Left lobe of liver (tissue), 2 donors: ENCODE results near the gene MPZL1. TPM values are rescaled to one million over a fixed set of nuclear protein-coding genes. Genes with fewer than 3 reads are reported as not detected.

ENCODE experiments used
- ATAC-seq: fragments of 200-7000 bp; cut with Tn5 transposase; one replicate; pipeline ENCODE4 v1.9.1; 2020; ENCODE audit warnings: mild to moderate bottlenecking, moderate library complexity
- DNase-seq: peaks from one replicate; pipeline ENCODE4 v3.0.0-alpha.2; 2020; ENCODE audit warnings: low spot score
- total RNA-seq: library from RNA; stranded (reverse); gene quantifications from one replicate; pipeline ENCODE4 v1.2.1, GENCODE V29; 2021
- donor health status: DM: no; HTN: no; CAD: no; lungs with moderate emphysema.
- donor health status: DM: no; HTN: yes; CAD: no.

Gene MPZL1
- total RNA-seq, 1 donor from 2014 or later: 17.8 TPM

DNA sequence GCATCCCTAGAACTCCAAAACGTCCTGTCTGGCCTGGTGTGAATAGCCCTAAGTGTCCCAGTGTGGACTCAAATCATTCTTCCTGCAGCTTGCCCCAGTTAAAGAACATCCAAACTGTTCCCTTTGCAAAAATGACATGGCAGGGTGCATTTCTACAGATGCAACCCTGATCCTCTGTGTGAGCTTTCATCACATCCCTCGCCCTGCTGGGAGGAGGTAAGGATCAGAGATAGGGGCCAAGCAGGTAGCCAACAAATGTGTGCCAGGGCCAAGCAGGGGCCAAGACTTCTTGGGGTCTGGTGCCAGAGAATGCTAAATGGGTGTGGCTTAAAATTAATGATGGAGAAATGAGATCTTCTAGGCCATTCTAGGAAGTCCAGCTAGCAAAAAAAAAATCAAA is 27.1 kb upstream of the MPZL1 start:
- DNase-seq (no peak), ATAC-seq (no peak)

DNA sequence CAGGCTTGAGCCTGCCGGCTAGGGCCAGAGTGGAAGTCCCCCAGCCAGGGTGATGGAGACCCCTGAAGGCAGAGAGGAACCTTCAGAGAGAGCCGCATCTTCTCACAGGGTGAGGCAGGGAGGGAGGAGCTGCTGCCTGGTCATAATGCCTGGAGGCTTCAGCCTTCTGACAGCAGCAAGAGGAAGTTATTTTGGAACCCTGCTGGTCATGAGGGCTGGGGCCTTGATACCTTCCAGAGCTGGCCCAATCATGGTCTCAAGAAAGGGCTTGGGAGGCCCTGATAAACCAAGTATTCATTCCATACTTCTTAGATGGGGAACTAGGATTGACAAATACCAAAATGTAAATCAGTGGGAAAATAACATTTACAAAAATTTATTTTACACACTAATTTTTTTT is 26.6 kb upstream of the MPZL1 start:
- DNase-seq: no peak
- no peak for ATAC-seq

DNA sequence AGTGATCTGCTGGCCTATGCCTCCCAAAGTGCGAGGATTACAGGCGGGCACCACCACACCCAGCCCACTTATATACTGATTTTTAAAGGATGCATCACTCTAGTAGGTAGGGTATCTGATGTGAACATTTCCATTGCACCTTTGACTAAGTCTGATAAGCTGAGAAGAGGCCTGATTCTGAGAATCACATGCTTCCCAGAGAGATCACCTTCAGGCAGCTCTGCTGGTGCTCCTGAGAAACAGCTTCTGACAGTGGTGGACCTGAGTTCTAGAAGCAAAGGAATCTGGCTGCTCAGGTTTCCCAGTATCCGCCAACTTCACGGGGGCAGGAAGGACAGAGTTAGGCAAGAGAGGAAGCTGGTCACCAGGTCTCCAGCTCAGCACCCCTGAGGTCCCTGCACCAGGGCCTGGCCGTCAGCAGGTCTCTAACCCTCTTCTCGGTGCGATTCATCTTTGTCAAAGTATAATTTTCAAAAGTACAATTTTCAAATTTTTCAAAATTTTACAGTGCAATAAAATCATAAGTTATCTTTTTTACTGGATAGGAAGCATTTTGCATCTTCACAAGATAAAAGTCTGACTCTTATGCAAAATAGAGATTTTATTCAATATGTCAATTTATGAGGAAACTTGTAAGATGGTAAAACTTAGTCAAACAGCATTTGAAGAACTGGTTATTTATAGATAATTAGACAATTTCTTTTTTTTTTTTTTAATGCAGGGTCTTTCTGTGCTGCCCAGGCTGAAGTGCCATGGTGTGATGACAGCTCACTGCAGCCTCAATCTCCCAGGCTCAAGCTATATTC is 25.8 kb upstream of the MPZL1 start:
- ATAC-seq (no peak), DNase-seq (no peak)

DNA sequence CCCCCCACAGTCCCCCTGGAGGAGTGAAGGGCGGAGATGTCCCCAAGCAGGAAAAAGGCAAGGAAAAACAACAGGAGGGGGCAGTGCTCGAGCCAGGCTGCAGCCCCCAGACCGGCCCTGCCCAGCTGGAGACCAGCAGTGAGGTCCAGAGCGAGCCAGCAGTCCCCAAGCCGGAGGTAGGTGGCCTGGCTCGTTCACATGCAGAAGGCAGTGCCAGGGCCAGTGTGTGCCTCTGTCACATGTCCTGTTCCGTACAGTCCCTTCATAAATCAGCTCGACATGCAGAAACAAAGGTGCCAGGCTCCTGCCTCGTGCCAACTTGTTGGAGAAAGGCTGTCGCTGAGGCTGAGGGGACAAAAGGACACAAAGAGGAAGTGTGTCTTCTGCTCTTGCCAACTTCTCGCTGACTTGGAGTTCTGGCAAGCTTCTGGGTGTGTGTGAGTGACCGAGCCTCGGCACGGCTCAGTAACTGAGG is 24.1 kb upstream of the MPZL1 start:
- DNase-seq: peak; percentile 57
- peak; percentile 83 for ATAC-seq

DNA sequence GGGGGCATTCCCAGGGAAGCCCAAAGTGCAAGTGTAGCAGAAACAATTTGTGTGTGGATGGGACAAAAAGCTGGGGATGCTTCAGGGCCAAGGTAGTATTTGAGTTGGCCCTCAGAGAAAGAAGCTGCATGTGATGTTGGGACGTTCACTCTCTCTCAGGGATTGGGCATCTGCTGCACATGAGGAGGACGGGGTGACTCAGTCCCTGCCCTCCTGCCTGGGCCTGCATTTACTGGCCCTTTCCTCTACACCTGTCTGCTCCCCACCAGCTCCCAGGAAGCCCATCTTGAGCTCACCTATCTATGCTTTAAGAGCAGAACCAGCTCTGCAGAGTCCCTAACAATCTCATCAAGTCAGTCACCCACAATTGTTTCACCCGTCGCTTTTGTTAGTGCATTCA is 23.5 kb upstream of the MPZL1 start:
- ATAC-seq: no peak

DNA sequence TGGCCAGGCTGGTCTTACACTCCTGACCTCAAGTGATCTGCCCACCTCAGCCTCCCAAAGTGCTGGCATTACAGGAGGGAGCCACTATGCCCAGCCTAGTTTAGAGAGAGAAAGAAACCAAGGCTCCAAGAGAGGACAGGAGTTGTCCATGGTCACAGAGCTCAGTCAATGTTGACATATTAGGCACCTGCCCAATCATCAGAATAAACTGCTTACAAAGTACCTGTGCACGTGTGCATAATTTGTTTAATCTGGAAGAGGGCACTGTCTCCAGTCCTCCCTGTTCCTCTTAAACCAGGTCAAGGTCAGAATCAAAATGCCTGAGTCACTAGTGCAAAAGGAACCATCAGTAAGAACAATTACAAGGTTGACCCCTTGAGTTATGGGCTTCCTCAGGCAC is 20.3 kb upstream of the MPZL1 start:
- DNase-seq: no peak
- ATAC-seq: peak; percentile 64

More for the DNA sequence above, 23.5 kb upstream of the MPZL1 start:
- DNase-seq: no peak

DNA sequence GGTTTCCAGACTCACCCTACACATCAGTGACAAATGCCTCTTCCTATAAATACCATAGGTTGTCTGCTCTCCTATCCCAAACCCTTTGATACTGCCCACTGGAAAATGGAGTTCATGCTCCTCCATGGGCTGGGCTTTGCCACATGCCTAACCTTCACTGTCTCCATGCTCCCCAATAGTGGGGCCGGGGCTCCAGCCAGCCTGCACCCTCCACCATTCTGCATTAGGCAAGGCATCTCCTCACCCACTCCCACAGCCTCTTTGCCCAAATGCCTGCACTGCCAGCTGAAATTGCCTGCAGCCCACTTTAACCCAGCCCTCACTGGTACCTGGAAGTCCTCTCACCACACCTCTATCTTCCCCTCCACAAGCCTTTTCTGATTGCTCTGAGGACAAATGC is 18.2 kb upstream of the MPZL1 start:
- DNase-seq: no peak
- no peak for ATAC-seq

DNA sequence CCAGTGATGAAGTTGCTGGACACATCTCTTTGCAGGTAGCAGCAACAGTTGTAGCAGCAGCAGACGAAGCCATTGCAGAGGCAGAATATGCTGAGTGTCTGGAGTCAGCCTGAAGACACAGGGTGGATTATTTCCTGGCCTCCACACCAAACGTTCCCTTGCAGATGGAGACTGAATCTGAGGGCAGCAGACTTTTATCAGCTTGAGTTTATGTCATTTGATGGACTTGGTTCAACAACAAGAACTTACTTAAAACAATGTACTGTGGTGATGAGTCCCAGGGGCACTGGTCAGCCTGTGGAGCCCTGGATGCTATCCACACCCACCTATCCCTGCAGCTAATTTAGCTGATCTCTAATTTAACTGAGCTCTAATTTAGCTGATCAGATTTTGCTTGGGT is 17.1 kb upstream of the MPZL1 start:
- no peak for ATAC-seq

DNA sequence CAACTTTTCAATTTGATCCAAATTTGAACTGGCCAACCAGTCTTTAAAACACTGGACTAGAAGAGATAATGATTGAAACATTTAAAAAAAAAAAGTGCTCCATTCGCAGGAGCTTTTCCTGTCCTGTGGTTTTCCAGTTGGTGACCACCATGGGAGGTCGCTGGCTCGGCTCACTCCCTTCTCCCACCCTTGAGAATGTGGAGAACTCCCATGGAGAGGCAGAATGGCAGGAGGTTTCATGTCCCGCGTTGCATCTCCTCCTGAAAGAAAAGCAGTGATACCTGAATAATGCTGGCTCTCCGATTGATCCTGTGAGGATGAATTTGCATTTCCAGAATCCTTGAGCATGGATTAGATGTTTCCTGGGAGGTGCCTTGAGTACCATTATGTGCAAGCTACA is 16.5 kb upstream of the MPZL1 start:
- ATAC-seq (no peak), DNase-seq (no peak)

More for the DNA sequence above, 17.1 kb upstream of the MPZL1 start:
- no peak for DNase-seq

DNA sequence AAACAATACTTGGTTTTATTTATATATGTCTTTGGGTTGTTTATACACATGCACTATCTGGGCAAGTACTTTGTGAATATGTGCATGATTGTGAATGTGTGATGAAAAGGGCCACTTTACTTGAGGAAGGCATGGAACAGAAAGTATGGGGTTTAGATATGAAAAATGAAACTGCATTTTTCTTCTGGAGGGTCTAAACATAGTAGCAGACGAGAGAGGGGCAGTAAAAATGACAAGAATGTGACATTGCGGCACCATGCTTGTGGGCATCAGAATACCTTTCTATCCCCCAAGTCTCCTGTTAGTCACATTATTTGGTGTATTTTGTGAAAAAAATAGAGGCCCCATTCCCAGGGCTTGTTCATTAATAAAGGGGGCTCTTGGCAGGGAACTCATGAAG is 15.4 kb upstream of the MPZL1 start:
- ATAC-seq: no peak
- no peak for DNase-seq

DNA sequence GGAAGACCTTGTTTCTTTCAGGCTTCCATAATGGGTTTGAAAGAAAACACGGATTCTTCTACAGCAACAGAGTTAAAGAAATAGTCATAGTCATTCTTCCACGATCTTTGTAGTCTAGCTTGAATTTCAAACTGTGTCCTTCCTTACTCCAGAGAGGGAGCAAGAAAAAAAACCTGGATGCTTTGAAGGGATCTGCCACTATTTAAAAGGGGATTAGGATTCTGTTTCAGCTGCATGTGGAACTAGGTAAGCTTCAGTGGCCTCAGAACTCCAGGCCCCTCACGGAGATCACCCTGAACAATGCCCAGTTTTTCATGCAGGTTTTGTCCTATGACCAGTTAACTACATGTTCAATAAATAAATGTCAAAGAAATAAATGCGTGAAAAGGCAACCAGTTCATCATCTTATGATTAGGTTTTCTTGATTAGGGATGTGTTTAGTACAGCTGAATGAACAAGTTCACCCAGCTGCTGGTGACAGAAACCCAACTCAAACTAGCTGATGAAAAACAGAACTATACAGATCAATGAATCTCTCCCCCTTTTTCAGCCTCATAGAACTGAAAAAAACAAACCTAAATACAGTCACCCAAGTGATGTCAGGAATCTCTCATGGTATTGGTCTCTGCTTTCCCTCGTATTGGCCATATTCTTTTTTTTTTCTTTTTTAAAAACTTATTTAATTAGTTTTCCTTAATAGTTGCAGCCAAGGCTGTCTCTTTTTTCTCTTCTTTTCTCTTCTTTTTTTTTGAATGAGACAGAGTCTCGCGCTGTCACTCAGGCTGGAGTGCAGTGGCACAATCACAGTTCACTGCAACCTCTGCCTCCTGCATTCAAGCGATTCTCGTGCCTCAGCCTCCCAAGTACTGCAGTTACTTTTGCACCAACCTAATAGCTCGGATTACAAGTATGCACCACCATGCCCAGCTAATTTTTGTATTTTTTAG is 14.6 kb upstream of the MPZL1 start:
- no peak for ATAC-seq

DNA sequence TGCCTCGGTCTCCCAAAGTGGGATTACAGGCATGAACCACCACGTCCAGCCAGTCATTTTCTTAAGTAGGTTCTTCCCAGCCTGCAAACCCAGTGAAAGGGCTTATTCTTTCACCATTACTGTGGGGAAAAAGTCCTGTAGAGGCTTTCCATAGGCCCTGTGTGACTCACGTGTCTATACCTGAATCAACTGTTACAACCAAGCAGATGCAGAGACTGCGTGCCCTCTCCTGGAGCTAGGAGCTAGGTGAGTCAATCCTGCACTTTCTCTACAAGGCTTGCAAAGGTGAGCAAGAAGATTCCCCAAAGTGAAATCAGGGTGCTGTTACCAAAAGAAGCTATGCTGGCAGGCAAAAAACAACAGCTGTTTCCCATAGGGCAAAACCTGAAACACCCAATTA is 13.8 kb upstream of the MPZL1 start:
- DNase-seq (no peak), ATAC-seq (no peak)

More for the DNA sequence above, 14.6 kb upstream of the MPZL1 start:
- no peak for DNase-seq

DNA sequence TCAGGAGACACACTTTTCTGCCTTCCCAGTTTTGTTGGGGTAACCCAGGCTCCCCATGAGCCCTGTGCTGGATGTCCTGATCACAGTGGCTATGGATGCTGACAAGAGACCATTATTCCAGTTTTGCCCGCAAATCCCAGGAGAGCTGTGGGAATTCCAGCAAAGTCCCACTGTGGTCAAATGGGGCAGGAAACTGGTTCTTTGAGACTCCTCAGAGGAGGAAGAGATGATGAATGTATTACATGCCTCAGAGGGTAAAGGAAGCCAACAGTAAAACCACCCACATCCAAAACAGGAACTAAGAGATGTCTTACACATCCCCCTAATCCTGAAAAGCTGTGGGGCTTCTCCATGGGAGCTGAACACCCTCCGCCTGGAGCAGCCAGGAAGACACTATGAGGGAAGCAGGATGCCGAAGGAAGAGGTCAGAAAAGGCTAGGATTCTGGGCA is 12.8 kb upstream of the MPZL1 start:
- ATAC-seq: no peak
- no peak for DNase-seq

DNA sequence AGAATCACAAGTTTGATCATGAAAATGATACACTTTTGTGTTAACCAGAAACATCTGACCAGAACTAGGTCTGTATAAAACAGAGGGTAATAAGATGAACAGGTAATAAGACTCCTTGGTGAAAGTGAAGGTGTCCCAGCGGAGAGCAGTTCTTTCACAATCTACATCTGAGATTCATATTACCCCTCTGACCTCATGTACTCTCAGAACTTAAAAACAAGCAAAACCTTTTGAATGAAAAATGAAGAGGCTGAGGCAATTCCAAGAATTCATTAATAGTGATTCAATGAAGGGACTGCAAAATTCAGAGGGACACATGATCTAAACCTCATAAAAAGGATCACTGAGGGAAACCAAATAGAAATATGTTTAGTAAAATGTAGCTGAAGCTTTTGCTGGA is 10.9 kb upstream of the MPZL1 start:
- DNase-seq (no peak), ATAC-seq (no peak)

DNA sequence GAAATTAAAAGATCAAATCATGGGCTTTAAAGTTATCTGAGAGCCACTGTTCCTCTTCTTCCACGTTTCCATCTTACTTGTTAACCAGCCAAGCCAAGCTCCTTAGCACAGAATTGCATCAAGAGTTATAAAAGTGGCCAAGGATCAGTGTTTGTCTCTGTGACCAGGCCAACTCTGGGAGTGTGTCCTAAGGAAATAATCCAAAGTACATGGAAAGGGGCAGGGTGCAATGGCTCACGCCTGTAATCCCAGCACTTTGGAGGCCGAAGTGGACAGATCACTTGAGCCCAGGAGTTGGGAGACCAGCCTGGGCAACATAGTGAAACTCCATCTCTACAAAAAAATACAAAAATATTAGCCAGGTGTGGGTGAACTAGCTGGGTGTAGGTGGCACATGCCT is 10.0 kb upstream of the MPZL1 start:
- DNase-seq: peak; percentile 64
- peak; percentile 2 for ATAC-seq

DNA sequence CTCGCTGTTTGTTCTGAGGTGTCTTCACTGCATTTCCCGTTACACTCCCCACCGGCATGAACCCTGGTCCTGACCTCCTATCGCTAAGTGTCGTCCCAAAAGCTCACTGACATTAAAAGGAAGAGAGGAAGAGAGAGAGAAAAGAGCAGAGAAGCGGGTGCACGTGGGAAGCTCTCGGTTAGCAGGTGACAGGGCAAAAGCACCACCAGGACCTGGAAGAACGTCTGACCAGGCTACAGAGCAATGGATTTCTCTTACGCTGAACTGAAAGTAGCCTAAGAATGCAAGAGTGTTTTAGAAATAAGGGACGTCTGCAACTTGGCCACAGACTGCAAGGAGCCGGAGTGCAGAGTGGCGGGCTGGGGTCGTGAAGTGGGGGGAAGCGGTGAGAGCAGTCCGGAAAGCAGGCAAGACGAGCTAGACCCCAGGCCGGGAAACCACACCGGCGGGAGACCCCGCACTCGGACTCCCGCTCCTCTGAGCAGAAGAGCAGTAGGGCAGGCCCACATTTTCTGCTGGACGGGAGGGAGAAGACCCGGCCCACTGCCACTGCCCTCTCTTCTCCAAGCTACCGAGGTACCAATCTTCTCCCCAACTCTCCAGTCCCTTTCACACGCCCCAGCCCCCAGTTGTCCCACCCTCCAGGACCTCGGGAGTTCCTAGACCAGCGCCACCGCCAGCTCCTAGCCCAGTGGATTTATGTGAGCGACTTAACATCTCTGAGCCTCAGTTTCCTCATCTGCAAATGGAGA is 8.3 kb upstream of the MPZL1 start:
- DNase-seq (no peak), ATAC-seq (peak; percentile 0)

DNA sequence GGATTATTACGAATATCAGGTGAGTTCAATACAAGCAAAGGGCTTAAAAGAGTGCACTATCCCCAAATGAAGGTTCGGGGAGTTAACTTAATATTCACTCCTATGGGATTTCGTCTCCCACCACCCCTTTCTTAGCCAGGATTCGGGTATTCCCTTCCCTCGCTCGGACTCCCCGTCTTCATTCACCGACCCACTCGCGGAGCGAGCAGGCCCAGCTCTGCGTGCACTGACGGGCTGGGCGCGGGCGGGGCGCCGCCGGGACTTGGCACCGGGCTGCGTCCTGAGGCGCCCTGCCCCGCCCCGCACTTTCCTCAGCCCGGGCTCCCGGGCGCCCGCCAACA is 7.7 kb upstream of the MPZL1 start:
- ATAC-seq (peak; percentile 82), DNase-seq (no peak)

DNA sequence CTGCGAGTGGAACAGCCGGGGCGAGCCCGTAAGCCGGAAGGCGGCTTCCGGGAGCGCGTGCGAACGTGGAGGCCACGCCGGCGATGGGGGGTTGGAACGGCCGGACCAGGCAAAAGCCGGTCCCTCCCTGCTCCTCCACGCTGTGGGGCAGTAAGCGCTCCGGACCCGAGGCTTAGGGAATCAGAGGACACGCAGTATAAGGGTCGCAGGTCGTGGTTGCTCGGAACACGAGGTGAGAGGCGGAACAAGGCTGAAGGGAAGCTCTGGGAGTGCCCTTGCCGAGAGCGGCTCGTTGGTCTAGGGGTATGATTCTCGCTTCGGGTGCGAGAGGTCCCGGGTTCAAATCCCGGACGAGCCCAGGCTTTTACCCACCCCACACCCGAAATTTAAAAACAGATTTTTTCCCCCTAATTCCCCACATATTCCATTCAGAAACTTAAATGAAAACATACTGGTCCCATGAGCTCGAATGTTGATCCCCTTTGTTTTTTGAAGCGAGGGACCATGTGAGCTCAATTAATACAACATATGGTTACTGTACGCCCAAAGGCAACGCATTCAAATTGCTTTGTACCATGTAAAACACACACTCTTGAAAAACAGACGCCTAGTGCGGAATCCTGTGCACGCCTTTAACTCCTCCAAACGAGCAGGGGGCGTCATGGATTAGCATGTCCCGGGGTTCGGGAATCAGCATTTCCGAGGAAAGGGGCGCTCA is 7.2 kb upstream of the MPZL1 start:
- peak; percentile 93 for DNase-seq
- peak; percentile 64 for ATAC-seq

DNA sequence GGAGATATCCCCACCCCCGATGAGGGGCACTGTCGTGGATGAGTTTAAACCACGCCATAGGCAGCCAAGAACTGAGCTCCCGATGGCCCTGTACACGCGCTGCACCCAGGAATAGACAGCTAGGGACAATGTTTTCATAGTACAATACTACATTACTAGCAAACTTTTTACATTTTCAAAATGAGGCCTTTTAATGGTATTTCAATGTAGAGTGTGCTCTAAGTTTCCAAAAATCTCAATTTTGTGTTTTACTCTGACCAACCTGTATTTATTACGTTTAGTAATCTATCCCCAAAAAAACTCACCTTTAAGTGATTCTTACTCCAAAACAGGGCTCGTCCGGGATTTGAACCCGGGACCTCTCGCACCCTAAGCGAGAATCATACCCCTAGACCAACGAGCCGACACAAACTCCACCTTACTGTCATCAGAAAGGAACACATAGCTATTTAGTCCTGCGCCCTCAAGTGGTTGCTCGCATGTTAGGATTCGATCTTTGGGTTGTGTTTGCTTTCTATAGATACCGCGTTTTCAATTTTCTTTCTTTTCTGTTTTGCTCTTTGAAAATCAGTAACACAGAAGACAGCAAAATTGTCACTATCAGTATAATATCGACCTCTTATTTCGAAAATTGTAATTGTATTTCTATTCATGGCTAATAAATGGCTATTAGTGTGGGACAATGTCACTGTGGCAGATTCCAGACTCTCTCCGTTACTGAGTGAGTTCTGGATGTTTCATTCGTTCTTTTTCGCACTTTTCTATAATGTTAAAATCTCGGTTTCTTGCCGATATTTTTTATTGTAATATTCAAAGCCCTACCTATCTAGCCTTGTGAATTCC is 6.4 kb upstream of the MPZL1 start:
- DNase-seq: peak; percentile 89
- ATAC-seq: peak; percentile 59

DNA sequence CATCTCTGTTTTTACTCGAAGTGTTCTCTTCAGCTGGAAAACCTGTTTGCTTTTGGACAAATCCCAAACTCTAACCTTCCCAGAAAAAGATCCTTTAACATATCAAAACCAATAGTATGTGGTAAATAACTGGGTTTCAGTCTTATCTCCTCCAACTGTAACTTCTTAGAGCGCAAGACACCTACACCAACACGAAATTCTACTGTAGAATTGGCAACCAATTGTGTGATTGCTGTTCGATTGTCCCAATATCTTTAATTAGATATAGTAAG is 5.8 kb upstream of the MPZL1 start:
- no peak for DNase-seq
- no peak for ATAC-seq
